HG03139 (cell line): ENCODE measurements around the gene BCAR3.
A peak's percentile ranks its signal among the peaks of the same experiment; 100 is the strongest.
"Not testable (repeated sequence)": the region's sequence is repeated elsewhere in the genome, so short reads cannot be mapped to it uniquely, and the experiment has no call there.

Experiments
- ATAC-seq: cut with Tn5 transposase; IDR thresholded peaks from one replicate; pipeline ENCODE4 v1.9.1; 2021; ENCODE audit not compliant: unreplicated experiment

Gene BCAR3

DNA sequence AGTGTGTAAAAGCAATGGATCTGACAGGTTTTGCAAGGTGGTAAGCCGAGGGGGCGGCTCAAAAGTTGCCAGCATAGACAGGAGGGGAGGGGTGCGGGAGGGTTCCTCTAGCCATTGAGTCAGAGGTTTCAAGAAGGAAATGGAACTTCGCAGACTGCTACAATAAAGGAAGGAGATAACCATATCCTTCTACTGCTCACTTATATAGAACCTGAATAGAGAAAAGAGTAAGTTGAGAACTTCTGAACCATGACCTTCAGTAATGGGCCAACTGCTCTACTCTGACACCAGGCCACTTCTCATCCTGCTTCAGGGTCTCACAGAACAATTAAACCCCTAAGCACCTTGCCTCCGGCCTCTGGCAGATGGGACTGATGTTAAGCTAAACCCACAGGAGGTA lies 26.3 kb upstream of the BCAR3 start:
- ATAC-seq = peak; percentile 66

DNA sequence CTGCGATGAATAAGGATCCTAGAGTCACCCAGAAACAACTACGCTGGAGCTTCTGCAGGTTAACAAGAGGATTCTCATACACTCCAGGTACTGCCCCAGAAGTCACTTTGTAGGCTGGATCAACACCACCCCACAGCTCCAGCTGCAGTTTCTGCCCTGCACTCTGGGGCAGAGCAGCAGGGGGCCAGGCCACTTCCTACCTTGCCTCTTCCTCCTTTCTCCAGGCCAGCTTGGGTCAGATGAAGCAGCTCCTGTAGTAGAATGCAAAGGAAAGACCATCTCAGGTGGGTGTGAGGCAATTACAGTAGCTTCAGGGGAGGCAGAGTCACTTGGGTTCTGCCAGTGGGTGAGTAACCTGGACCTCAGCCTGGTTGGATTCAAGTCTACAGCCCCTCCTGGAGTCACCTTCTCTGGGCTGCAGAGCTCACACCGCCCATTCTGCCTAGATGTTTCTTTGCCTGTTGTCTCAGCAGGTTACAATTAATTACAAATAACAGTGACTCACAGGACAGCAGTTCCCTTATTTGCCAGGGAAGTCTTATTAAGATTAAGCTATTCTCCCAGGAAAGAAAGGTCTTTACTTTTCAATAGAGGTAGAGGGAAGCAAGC lies 24.4 kb upstream of the BCAR3 start:
- ATAC-seq = no peak

DNA sequence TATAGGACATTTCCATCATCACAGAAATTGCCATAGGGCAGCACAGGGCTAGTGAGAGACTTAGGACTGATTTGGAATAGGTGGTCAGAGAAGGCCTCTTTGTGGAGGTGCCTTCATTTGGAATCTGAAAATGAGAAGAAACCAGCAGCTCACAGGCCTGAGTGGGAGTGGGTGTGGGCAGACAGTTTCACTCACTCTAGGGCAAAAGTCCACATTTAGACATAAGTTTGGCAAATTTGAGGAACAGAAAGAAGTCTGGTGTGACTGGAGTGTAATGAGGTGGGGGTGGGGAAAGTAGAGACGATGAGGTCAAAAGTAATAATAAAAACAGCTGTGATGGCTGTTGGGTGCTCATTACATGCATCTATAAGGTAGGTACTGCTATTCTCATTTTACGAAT lies 22.4 kb upstream of the BCAR3 start:
- ATAC-seq = peak; percentile 42

DNA sequence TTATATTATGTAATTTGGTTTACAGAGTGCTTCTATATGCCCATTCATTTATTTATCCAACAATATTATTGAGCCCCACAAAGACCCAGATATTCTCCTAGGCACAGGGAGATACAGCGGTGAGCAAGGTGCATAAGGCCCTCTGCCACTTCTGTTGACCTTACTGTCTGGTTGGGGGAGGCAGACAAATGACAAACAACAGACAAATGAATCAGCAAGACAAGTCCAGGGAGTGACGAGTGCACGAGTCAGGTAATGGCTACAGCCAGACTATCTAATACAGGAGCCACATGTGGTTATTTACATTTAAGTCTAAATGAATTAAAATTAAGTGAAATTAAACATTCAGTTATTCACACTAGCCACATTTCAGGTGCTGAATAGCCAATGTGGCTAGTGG lies 22.0 kb upstream of the BCAR3 start:
- ATAC-seq = no peak

DNA sequence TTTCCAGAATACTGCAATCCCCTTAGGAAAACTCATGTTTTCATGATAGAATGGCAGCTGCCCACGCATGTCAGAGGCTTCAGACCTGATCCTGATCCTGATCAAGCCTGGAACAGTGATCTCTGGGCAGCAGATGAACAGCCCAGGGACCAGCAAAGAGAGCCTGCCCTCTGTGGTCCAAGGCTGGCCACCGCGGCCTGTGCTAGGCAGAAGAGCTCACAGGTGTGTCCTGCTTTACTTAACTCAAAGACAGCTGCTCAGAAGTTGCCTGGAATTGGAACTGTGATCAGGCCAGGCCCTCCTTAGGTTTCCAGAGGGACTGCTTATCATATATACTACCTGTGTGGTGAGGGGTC lies 21.2 kb upstream of the BCAR3 start:
- no peak for ATAC-seq

DNA sequence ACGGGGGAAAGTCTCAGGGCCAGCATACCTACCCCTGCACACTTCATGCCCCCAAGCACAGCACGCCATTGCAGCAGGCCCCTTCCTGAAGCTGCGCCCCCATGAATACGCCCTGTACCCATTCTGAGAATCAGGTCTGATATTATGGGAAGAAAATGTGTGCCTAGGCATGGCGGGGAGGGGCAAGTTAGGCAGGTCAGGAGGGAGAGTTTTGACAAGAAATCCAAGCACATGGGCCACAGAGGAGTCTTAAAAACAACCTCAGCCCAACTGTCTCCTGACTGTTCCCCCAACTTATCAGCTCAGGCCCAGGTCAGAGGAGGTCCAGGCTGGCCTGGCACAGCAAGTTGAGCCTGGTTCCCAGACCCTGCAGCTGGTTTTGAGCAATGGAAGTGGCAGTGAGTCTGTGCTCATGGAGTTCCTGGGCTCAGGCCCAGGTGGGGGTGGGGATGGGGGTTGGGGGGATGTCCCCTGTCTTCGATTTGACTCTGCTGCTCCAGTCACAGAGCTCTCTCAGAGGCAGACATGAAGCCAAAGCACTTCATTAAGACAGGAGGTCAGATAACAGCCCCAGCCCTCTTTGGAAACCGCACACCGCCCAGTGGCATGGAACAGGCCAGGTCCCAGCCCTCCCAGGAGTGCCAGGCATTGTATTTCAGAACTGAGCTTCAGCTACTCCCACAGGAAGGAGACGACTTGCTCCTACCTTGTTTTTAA lies 20.6 kb upstream of the BCAR3 start:
- no peak for ATAC-seq

DNA sequence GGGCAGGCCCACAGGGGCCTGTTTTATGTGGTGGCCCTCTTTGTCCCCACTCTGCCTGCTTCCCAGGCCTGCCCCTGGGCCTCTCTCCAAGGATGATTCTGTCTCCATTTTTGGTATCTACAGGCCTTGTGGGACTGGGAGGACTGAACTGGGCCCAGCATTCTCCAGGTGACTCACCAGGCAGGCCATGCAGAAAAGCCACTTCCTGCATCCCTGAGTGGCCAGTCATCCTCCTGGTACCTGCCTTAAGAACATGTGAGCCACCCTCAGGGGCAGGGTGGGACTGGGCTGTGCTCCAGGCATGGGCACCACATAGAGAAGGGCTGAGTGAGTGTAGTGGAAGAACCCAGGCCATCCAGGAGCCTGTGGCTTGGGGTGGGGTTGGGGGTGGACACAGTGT lies 20.0 kb upstream of the BCAR3 start:
- ATAC-seq = no peak

DNA sequence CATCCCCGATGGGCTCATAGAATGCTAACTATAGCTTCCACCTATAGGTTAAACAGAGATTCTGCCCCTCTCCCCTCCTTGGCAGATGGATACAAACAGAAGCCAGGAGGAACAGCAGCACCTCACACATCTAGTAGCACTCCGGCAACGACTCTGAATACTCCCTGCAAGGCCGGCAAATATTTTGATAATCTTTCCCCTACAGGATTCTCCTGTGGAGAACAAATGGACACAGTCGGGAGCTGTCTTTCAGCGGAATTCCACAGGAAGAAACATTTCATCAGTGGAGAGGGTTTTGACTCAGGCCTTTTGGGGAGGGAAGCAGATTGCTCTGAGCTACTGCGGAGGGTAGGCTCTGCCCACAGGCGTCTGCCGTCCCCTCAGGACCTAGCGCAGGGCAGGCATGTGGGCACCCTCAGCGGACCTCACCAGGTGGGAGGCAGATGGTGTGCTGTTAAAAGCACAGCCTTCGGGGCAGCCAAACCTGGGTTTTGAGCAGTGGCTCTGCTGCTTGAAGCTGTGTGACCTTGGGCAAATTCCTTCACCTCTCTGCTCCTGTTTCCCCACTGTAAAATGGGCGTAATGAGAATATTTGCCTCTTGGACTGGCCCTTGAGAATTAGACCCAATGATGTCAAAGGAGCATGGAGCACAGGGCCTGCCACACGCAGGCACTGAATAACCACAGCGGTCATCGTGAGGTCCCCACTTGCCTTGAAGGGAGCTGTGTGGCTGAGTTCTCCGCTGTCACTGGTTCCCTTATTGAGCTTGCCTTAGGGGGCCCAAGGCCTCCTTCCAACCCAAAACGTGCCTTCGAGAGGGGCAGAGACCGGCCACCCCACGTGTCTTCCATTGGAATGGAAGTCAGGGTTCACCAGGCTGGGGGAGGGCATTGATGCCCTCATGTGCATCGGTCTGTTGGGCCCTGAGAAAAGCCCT lies 19.2 kb upstream of the BCAR3 start:
- no peak for ATAC-seq

DNA sequence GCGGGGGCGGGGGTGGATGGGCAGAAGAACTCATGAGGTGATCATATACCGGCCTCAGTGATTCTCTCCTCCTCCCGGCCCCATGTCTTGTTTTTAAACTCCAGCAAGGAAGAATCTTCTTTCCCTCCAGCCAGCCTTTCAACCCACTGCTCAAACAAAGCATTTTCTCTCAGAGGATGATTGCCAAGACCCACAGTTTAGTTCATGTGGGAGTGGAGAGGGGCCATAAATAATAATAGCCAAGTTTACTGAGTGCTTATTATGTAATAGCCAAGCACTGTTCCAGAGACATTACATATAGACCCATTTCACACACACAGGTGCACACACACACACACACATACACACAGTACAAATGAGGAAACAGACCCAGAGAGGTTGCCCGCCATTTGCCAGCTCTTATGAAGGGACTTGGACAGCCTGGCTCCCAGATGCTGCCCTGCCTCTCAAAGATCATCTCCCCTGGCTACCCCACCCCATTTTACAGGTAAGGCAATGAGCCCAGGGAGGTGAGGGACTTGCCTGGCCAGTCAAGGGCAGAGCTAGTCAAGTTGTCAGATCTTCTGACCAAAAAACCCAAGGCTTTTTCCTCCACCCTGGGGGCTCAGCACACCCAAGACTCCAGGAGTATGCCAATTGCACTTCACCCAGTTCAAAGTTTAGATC lies 18.0 kb upstream of the BCAR3 start:
- no peak for ATAC-seq

DNA sequence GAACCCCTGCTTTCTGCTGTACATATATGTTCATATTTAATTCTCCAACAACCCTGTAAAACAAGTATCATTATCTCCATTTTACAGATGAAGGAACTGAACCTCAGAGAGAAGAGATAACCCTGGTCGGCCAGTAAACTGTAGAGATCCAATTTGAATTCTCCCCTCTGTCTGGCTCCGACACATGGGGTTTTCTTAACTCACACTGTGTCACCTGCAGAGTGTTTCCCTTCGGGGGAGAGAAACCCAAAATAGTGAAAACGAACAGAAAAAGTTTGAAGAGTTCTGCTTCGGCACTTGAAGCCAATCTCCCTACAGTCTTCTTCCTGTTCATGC lies 17.4 kb upstream of the BCAR3 start:
- ATAC-seq = no peak

DNA sequence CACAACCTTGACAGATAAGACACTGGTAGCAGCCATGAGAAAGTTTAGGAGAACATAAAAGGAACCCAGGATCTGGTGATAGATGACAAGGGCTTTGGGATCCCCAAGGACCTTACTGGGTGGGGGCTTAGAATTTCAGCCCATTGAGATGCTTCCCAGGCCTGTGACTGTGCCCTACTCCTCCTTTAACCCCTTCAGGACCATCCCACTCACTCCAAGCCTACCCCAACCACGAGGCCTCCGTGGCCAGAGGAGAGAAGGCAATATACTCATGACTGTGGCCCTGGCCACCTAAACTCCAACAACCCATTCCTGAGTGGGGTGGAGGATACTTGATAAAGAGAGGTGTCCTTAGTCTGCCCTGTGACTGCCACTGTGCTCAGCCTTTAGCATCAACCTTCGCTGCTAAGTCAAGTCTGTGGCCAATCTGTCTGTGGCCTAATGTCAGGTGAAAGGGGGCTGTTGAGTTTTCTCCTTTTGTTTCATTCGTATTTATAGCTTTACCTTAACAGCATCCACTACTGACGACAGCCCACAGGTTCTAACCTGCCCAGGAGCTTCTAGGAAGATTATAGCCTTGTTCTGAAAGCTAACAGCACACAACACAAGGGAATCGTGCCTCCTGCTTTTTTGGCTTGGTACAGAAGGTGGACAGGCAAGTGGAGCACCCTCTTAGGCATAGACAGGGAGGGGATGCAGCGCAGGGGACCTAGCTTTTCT lies 16.9 kb upstream of the BCAR3 start:
- ATAC-seq = no peak

DNA sequence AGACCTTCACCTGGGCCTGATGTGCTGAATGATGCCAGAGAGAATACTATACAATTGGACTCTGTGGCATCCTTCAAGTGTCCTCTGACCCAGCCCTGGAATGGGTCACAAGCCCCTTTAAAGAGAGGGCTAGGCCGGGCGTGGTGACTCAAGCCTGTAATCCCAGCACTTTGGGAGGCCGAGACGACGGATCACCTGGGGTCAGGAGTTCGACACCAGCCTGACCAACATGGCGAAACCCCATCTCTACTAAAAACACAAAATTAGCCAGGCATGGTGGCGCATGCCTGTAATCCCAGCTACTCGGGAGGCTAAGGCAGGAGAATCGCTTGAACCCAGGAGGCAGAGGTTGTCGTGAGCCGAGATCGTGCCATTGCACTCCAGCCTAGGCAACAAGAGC lies 15.9 kb upstream of the BCAR3 start:
- ATAC-seq = not testable (repeated sequence)

DNA sequence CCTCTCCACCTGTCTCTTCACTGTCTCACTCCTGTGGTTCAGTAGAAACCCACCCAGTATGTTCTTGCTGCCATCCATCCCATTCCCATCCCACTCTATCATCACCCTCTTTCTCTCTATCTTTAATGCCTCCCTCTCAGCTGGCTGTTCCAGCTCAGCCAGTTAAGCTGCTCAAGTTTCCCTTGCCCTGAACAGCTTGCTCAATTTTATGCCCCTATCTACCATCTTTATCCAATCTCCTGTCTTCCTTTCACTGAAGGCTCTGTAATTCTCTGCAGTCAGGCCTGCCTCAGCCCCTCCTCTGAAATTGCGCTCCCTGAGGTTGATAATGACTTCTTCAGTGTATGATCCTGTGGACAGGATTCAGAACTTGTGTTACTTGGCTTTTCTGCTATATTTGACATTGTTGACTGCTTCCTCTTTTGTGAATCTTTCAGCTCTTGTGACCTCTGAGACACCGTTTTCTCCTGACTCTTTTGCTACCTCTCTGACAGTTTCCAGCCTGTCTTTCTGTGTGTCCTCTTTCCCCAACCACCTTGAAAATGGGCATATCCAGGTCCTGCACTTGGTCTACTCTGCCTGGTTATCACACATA lies 13.9 kb upstream of the BCAR3 start:
- ATAC-seq = peak; percentile 32

DNA sequence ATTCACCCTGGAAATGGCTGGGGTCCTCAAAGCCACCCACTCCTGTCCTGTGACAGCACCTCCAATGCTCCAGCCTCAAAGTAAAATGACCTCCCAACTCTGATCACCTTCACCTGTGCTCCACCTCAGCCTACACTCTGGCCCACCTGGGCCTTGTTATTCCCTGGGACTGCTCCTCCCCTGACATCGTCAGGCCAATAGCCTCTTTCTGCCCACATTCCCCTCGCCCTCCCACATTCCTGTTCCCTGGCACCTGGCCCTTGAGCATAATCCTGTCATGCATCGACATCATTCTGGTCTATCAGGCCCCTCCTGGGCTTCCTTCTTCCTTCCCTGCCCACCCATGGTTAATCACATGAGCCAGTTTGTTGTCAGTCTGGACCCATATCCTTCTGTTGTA lies 13.2 kb upstream of the BCAR3 start:
- no peak for ATAC-seq

DNA sequence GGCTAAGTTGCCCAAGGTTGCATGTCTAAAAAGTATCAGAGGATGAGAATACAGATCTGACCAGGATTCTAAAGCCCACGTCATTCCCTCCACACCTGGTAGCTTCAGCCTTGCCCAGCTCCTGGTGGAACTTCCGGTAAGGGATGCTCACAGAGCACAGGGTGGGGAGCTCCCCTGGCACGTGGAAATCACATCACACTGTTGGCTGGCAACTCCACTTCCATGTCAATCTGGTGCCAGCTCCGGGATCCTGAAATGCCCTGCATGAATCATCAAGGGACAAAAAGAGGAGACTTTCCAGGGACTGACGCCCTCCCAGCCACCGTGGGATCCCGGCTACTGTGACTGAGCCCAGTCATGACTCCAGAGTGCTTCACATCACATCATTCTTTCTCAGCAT lies 12.4 kb upstream of the BCAR3 start:
- ATAC-seq = no peak

DNA sequence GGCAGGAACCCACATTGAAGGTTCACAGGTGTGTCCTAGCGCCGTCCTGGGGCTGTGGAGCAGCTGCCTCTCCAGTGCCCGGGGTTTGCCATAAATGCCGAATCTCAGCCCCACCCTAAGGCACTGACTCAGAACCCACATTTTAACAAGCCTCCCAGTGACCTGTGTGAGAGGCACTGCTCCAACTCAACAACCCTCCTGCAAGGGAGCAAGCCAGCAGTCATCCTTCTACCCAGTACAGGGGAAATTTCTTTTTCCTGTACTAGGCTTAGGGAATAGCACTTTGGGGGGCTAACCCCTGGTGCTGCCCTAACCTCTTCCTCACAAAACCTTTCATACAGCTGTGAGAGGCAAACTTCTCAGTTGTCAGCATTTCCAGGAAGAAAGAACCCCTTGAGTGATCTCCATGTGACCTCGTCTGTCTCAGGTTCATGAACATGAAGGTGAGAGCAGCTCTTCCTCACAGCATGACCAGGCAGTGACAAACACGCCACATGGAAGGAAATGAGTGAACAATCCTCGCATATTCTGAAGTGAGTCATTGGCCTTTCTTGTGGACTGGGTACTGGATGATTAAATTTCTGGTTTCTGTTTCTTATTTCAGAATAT lies 11.4 kb upstream of the BCAR3 start:
- peak; percentile 49 for ATAC-seq

DNA sequence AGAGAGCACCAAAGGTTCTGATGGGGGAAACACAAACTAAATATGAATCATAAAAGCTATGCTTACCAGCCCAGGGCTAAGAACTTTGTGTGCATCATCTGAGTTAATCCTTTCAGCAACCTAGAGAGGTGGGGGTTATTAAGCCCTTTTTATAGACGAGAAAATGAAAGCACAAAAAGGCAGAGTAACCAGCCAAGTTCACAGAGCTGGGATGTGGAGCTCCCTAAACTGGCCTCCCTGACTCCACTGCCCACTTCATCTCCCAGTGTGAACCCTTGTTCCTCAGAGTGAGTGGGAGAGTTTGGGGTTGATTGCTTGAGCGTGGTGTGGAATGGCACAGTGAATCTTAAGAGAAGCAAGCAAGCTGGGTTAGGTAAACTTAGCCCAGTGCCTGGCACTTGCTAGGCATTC lies 10.8 kb upstream of the BCAR3 start:
- no peak for ATAC-seq

DNA sequence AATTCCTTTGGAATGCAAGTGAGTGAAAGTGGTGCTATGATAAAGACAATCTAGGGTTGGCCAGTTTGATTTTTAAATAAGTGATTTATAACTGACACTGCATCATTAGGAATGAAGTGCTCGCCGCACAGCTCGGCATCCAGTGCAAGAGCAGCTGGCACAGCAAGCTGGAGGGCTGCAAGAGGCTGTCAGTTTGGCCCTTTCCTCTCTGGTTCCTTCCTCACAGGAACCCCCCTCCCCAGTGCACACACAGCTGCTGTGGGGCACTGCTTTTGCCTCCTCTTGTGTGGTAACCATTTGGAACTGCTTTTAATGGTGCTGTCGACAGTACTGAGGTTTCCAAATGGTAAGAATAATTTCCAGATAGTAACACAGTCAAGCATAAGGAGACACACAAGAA lies 10.4 kb upstream of the BCAR3 start:
- ATAC-seq = no peak

DNA sequence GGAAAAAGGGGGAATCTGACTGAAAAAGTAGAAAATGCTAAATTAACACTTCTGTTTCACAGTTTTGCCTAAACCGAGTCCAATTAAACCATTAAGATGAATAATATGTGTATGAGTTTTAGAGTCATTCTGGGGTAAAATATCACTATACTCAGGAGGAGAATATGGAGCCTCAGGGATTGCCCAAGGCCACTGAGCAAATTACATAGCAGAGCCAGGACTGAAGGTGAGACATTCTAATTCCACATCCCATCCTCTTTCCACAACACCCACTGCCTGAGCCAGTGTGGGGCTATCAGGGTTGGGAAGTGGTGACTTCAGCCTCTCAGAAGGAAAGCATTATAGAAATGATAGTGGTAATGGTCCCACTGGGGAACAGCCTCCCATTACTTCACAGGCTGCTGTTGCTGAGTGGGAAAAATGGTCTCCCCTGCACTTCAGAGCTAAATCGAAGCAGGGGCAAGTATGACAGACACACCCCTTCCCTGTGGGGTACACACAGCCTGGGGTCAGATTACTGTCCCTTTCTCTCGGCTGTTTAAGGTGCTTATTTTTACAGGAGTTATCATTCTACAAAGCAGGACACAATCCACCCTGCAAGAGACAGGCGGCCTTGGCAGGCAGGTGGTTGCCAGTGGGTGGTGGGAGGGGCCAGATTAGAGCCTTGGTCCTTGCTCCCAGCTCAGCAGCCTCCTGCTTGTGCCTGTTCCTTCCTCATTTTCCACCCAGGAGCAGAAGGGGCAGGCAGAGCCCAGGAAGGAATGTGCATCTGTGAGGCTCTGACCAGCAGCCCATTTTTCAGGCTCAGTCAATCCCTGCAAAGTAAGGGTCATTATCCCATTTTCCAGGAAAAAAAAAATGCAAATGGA lies 9.5 kb upstream of the BCAR3 start:
- no peak for ATAC-seq
